ENCODE measurements around the gene LCORL. TPM values are rescaled to one million over a fixed set of nuclear protein-coding genes. Genes with fewer than 3 reads are reported as not detected.

The LCORL gene
- total RNA-seq, 1 donor from 2014 or later, result 20.8 TPM

DNA sequence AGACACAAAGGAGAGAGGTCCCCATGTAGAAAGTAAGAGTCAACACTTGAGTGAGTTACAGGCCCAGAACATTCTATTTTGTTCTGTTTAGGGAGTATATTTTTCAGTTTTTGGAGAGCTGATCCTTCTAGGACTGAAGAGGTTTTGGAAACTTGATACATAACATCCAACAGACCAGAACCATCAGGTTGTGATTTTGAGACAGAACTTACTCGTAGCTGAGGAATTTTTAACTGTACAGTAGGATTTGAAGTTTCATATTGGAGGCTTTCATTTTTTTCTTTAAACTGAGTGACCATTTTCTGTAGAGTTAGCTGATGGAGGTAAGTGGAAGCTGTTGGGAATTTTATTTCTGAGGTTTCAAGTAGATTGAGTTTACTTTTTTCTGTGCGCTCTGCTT, 137.5 kb downstream of the LCORL start:
- peaks cover 12% of the 10 kb centered on the region for H3K36me3 Mint-ChIP-seq
- TF ChIP-seq, protein P1, sequence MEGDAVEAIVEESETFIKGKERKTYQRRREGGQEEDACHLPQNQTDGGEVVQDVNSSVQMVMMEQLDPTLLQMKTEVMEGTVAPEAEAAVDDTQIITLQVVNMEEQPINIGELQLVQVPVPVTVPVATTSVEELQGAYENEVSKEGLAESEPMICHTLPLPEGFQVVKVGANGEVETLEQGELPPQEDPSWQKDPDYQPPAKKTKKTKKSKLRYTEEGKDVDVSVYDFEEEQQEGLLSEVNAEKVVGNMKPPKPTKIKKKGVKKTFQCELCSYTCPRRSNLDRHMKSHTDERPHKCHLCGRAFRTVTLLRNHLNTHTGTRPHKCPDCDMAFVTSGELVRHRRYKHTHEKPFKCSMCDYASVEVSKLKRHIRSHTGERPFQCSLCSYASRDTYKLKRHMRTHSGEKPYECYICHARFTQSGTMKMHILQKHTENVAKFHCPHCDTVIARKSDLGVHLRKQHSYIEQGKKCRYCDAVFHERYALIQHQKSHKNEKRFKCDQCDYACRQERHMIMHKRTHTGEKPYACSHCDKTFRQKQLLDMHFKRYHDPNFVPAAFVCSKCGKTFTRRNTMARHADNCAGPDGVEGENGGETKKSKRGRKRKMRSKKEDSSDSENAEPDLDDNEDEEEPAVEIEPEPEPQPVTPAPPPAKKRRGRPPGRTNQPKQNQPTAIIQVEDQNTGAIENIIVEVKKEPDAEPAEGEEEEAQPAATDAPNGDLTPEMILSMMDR (conservative IDR thresholded peaks at IDR 0.05), result no peak
- no peak overlapping the region for H3K27ac Mint-ChIP-seq
- no peaks in the 10 kb centered on the region for H3K27me3 Mint-ChIP-seq
- H3K9me3 Mint-ChIP-seq, result no peaks in the 10 kb centered on the region
- H3K4me3 Mint-ChIP-seq, result no peak overlapping the region
- no peaks in the 10 kb centered on the region for H3K4me1 Mint-ChIP-seq (ENCODE audit: unreplicated experiment)
- DNase-seq (ENCODE audit: extremely low spot score, unreplicated experiment), result no peak

DNA sequence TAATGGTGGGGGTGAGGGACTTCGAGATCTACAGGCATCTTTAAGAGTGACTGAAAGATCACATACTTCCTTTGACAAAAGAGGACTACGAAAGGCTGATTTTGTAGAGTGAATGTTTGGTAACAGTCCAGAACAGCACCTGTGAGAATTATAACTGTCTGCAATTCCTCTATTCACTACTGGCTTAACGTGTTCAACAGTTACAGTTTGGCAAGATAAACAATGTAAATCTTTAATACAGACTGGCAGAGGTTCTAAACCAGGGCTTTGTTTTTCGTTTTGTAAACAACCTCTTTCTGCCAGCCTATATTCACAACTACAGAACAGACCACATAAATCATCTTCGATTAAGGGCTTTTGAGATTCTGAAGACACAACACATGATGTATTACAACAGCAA, 143.9 kb downstream of the LCORL start:
- Mint-ChIP-seq H3K9me3 (no peaks in the 10 kb centered on the region), H3K4me1 (ENCODE audit: unreplicated experiment) (no peaks in the 10 kb centered on the region), H3K27me3 (no peaks in the 10 kb centered on the region), H3K36me3 (peaks cover 6% of the 10 kb centered on the region), H3K4me3 (no peak overlapping the region), H3K27ac (no peak overlapping the region)
- no peak for DNase-seq (ENCODE audit: extremely low spot score, unreplicated experiment)
- TF ChIP-seq, protein P1 (conservative IDR thresholded peaks at IDR 0.05), result no peak

GRCh38 chr4:17876943-17877342, 144.6 kb downstream of the LCORL start:
- TF ChIP-seq, protein P1 (conservative IDR thresholded peaks at IDR 0.05), result no peak
- Mint-ChIP-seq H3K4me3 (no peak overlapping the region), H3K27ac (no peak overlapping the region), H3K27me3 (no peaks in the 10 kb centered on the region), H3K9me3 (no peaks in the 10 kb centered on the region), H3K36me3 (peaks cover 6% of the 10 kb centered on the region), H3K4me1 (ENCODE audit: unreplicated experiment) (no peaks in the 10 kb centered on the region)
- DNase-seq (ENCODE audit: extremely low spot score, unreplicated experiment), result no peak

DNA sequence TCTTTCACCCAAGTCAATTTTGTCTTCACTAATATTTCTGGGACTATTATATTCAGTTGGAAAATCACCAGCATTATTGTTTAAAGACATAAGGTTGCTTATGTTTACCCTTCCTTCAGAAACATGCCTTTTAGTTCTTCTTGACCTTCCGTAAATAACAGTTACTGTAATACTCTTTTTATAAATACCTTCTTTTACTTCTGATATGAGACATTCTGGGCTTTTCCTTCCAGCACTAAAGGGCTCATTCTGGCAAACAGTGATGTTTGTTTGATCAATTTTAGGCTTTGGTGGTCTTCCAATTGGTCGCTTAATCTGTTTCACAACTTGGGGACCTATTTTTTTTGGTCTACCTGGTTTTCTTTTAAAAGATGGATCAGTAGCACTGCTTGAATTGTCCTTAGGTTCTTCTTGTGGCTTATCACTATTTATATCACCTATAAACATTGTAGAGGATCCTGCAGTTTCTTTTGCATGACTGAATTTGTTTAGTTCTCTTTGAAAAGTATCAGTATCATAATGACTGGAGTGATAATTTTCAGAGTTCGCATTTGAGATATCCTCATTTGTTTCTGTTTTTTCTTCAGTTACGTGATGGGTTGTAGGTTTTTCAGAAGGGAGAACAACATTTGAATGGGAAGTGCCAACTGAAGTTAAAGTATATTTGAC, 146.0 kb downstream of the LCORL start:
- no peak for DNase-seq (ENCODE audit: extremely low spot score, unreplicated experiment)
- TF ChIP-seq, protein P1 (conservative IDR thresholded peaks at IDR 0.05), result no peak
- Mint-ChIP-seq H3K9me3 (no peaks in the 10 kb centered on the region), H3K27me3 (no peaks in the 10 kb centered on the region), H3K36me3 (peaks cover 6% of the 10 kb centered on the region), H3K4me1 (ENCODE audit: unreplicated experiment) (no peaks in the 10 kb centered on the region), H3K4me3 (no peak overlapping the region), H3K27ac (no peak overlapping the region)

DNA sequence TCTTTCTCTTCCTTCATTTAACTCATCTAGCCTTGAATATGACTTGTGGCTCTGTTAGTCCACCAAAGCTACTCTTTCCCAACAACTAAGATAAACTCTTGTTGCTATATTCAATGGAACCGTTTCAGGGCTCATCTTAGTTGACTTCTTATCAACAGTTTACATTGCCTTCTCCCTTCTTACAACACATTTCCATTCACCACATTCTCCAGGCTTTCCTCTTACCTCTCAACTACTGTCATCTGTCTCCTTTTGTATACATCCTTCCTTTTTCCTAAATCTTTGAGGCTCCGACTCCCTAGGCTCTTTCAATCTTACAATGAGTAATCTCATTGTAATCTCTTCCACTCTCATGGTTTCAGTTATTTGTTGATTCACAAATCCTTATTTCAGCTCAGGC, 152.2 kb downstream of the LCORL start:
- Mint-ChIP-seq H3K27me3 (no peaks in the 10 kb centered on the region), H3K9me3 (no peaks in the 10 kb centered on the region), H3K27ac (no peak overlapping the region), H3K36me3 (peaks cover 4% of the 10 kb centered on the region), H3K4me1 (ENCODE audit: unreplicated experiment) (peaks cover 5% of the 10 kb centered on the region), H3K4me3 (no peak overlapping the region)
- TF ChIP-seq, protein P1 (conservative IDR thresholded peaks at IDR 0.05), result no peak
- DNase-seq (ENCODE audit: extremely low spot score, unreplicated experiment), result no peak
